HEK293 (cell line): ENCODE data around the gene CD1D.

Experiments used
- CTCF ChIP-seq: fragments of 450-650 bp; formaldehyde crosslinking; IDR thresholded peaks from 2 replicates; pipeline ENCODE4 v1.5.1; 2016; ENCODE audit warnings: missing biosample characterization, missing genetic modification characterization
- HOXA7 ChIP-seq: sonication (generic); formaldehyde crosslinking; IDR thresholded peaks from 2 replicates; pipeline ENCODE4 v1.8.1; 2022; ENCODE audit warnings: missing genetic modification reagents, borderline replicate concordance
- KLF8 ChIP-seq: fragments of 450-650 bp; formaldehyde crosslinking; IDR thresholded peaks from 2 replicates; pipeline ENCODE4 v1.5.1; 2016; ENCODE audit warnings: missing biosample characterization, missing genetic modification characterization
- ZNF133 ChIP-seq: fragments of 450-650 bp; formaldehyde crosslinking; IDR thresholded peaks from 2 replicates; pipeline ENCODE4 v1.5.1; 2016; ENCODE audit warnings: missing biosample characterization, missing genetic modification characterization
- ZNF585B ChIP-seq: fragments of 450-650 bp; formaldehyde crosslinking; IDR thresholded peaks from 2 replicates; pipeline ENCODE4 v1.5.1; 2016; ENCODE audit warnings: missing biosample characterization, missing genetic modification characterization
- ZNF837 ChIP-seq: fragments of 450-650 bp; formaldehyde crosslinking; IDR thresholded peaks from 2 replicates; pipeline ENCODE4 v1.5.1; 2016; ENCODE audit warnings: missing biosample characterization, missing genetic modification characterization
- ZSCAN23 ChIP-seq: fragments of 450-650 bp; formaldehyde crosslinking; IDR thresholded peaks from 2 replicates; pipeline ENCODE4 v1.5.1; 2016; ENCODE audit warnings: missing biosample characterization, missing genetic modification characterization
- TF ChIP-seq, protein P1 (sequence below): fragments of 450-650 bp; formaldehyde crosslinking; IDR thresholded peaks from 2 replicates; pipeline ENCODE4 v1.5.1; 2016; ENCODE audit warnings: missing biosample characterization, missing genetic modification characterization, low read depth
- TF ChIP-seq, protein P2 (sequence below): fragments of 450-650 bp; formaldehyde crosslinking; IDR thresholded peaks from 2 replicates; pipeline ENCODE4 v1.5.1; 2016; ENCODE audit warnings: missing biosample characterization, missing genetic modification characterization
- TF ChIP-seq, protein P3 (sequence below): fragments of 450-650 bp; formaldehyde crosslinking; IDR thresholded peaks from 2 replicates; pipeline ENCODE4 v1.5.1; 2016; ENCODE audit warnings: missing biosample characterization, missing genetic modification characterization

GRCh38 chr1:158200527-158200926, 19.8 kb downstream of the CD1D start:
- no peak for TF ChIP-seq ZNF133 (tag by site-specific recombination)
- TF ChIP-seq, protein P1, sequence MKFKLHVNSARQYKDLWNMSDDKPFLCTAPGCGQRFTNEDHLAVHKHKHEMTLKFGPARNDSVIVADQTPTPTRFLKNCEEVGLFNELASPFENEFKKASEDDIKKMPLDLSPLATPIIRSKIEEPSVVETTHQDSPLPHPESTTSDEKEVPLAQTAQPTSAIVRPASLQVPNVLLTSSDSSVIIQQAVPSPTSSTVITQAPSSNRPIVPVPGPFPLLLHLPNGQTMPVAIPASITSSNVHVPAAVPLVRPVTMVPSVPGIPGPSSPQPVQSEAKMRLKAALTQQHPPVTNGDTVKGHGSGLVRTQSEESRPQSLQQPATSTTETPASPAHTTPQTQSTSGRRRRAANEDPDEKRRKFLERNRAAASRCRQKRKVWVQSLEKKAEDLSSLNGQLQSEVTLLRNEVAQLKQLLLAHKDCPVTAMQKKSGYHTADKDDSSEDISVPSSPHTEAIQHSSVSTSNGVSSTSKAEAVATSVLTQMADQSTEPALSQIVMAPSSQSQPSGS (tag by site-specific recombination): no peak
- TF ChIP-seq HOXA7 (CRISPR knock-in tag): no peak
- no peak for TF ChIP-seq CTCF (tag by site-specific recombination)
- TF ChIP-seq ZSCAN23 (tag by site-specific recombination): no peak
- TF ChIP-seq, protein P2, sequence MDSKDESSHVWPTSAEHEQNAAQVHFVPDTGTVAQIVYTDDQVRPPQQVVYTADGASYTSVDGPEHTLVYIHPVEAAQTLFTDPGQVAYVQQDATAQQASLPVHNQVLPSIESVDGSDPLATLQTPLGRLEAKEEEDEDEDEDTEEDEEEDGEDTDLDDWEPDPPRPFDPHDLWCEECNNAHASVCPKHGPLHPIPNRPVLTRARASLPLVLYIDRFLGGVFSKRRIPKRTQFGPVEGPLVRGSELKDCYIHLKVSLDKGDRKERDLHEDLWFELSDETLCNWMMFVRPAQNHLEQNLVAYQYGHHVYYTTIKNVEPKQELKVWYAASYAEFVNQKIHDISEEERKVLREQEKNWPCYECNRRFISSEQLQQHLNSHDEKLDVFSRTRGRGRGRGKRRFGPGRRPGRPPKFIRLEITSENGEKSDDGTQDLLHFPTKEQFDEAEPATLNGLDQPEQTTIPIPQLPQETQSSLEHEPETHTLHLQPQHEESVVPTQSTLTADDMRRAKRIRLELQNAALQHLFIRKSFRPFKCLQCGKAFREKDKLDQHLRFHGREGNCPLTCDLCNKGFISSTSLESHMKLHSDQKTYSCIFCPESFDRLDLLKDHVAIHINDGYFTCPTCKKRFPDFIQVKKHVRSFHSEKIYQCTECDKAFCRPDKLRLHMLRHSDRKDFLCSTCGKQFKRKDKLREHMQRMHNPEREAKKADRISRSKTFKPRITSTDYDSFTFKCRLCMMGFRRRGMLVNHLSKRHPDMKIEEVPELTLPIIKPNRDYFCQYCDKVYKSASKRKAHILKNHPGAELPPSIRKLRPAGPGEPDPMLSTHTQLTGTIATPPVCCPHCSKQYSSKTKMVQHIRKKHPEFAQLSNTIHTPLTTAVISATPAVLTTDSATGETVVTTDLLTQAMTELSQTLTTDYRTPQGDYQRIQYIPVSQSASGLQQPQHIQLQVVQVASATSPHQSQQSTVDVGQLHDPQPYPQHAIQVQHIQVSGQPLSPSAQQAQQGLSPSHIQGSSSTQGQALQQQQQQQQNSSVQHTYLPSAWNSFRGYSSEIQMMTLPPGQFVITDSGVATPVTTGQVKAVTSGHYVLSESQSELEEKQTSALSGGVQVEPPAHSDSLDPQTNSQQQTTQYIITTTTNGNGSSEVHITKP: no peak
- TF ChIP-seq ZNF837 (tag by site-specific recombination): no peak
- no peak for TF ChIP-seq KLF8
- TF ChIP-seq, protein P3, sequence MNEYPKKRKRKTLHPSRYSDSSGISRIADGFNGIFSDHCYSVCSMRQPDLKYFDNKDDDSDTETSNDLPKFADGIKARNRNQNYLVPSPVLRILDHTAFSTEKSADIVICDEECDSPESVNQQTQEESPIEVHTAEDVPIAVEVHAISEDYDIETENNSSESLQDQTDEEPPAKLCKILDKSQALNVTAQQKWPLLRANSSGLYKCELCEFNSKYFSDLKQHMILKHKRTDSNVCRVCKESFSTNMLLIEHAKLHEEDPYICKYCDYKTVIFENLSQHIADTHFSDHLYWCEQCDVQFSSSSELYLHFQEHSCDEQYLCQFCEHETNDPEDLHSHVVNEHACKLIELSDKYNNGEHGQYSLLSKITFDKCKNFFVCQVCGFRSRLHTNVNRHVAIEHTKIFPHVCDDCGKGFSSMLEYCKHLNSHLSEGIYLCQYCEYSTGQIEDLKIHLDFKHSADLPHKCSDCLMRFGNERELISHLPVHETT (tag by site-specific recombination): no peak
- no peak for TF ChIP-seq ZNF585B (tag by site-specific recombination)
